Nucleus accumbens (tissue), 56 donors: ENCODE results near the gene TSPAN10.

ENCODE experiments used
- DNase-seq, 56 donors: peaks; one replicate each; lab custom pipeline; 2025; lab: John Stamatoyannopoulos, UW

TSPAN10 gene

GRCh38 chr17:81630274-81630673 lies 6.7 kb upstream of the TSPAN10 start:
- DNase-seq = no peak

GRCh38 chr17:81631482-81631881 lies 5.5 kb upstream of the TSPAN10 start:
- no peak for DNase-seq

- no peak for DNase-seq
Observed at GRCh38 chr17:81635431-81635830, 1.6 kb upstream of the TSPAN10 start.

- DNase-seq = no peak
Observed at GRCh38 chr17:81635973-81636504, 957 bp upstream of the TSPAN10 start.

GRCh38 chr17:81638683-81639082 lies 1.7 kb downstream of the TSPAN10 start:
- DNase-seq = no peak

- DNase-seq = no peak
Observed at GRCh38 chr17:81640011-81640410, 3.0 kb downstream of the TSPAN10 start.

- DNase-seq = no peak
Observed at GRCh38 chr17:81641825-81642489, 5.0 kb downstream of the TSPAN10 start.

GRCh38 chr17:81644496-81644895 lies 7.5 kb downstream of the TSPAN10 start:
- no peak for DNase-seq

- no peak for DNase-seq
Observed at GRCh38 chr17:81644976-81645952, 8.3 kb downstream of the TSPAN10 start.

GRCh38 chr17:81646869-81647600 lies 10.0 kb downstream of the TSPAN10 start:
- DNase-seq = no peak

GRCh38 chr17:81647640-81648012 lies 10.6 kb downstream of the TSPAN10 start:
- DNase-seq = no peak

GRCh38 chr17:81648013-81648706 lies 11.2 kb downstream of the TSPAN10 start:
- DNase-seq = no peak

GRCh38 chr17:81648707-81649085 lies 11.7 kb downstream of the TSPAN10 start:
- DNase-seq = no peak

GRCh38 chr17:81650951-81651350 lies 14.0 kb downstream of the TSPAN10 start:
- DNase-seq = no peak

- no peak for DNase-seq
Observed at GRCh38 chr17:81651692-81652091, 14.7 kb downstream of the TSPAN10 start.

- DNase-seq = no peak
Observed at GRCh38 chr17:81652906-81653771, 16.1 kb downstream of the TSPAN10 start.

GRCh38 chr17:81655378-81656117 lies 18.6 kb downstream of the TSPAN10 start:
- no peak for DNase-seq

GRCh38 chr17:81656118-81656743 lies 19.2 kb downstream of the TSPAN10 start, which contains the start of gene PDE6G:
TSS of gene PDE6G (minus strand) at chr17:81656542. CDS start at chr17:81653305, 3,237 bp downstream.
- DNase-seq = no peak
